SK-N-SH treated with all-trans-retinoic acid at 6 μM for 48 hours (cell line): ENCODE data around the gene TNFRSF13B.
"Not testable (repeated sequence)": the region's sequence is repeated elsewhere in the genome, so short reads cannot be mapped to it uniquely, and the experiment has no call there.

Source experiments
- ATAC-seq: fragments of 200-7000 bp; cut with Tn5 transposase; 3 replicates; pipeline ENCODE4 v1.9.1; 2020; ENCODE audit warnings: mild to moderate bottlenecking, moderate library complexity
- ARNTL ChIP-seq: fragments of 450-650 bp; formaldehyde crosslinking; IDR thresholded peaks from 2 replicates; pipeline ENCODE4 v1.5.0; 2020; ENCODE audit warnings: low read depth, mild to moderate bottlenecking, moderate library complexity, borderline replicate concordance
- CREB5 ChIP-seq: fragments of 250-450 bp; sonication (Bioruptor Pico); IDR thresholded peaks from 2 replicates; pipeline ENCODE4 v1.5.1; 2020; ENCODE audit warnings: low read depth, mild to moderate bottlenecking, moderate library complexity
- CSDC2 ChIP-seq: fragments of 250-450 bp; sonication (Bioruptor Pico); IDR thresholded peaks from 2 replicates; pipeline ENCODE4 v1.5.0; 2020; ENCODE audit warnings: mild to moderate bottlenecking, moderate library complexity
- ESRRG ChIP-seq: fragments of 250-450 bp; sonication (Bioruptor Pico); IDR thresholded peaks from 2 replicates; pipeline ENCODE4 v1.6.1; 2021; ENCODE audit warnings: mild to moderate bottlenecking
- GLIS3 ChIP-seq: fragments of 250-450 bp; sonication (Bioruptor Pico); IDR thresholded peaks from 2 replicates; pipeline ENCODE4 v1.5.0; 2020; ENCODE audit warnings: mild to moderate bottlenecking, moderate library complexity
- ISL1 ChIP-seq: fragments of 250-450 bp; sonication (Bioruptor Pico); IDR thresholded peaks from 2 replicates; pipeline ENCODE4 v2.1.2; 2022; ENCODE audit warnings: mild to moderate bottlenecking, moderate library complexity
- OSR1 ChIP-seq: fragments of 250-450 bp; sonication (Bioruptor Pico); IDR thresholded peaks from 2 replicates; pipeline ENCODE4 v1.8.0; 2022; ENCODE audit warnings: moderate library complexity, mild to moderate bottlenecking, inconsistent platforms
- PPARA ChIP-seq: fragments of 250-450 bp; sonication (Bioruptor Pico); IDR thresholded peaks from 2 replicates; pipeline ENCODE4 v1.5.0; 2020; ENCODE audit warnings: mild to moderate bottlenecking, borderline replicate concordance
- RARB ChIP-seq: fragments of 250-450 bp; sonication (Bioruptor Pico); IDR thresholded peaks from 2 replicates; pipeline ENCODE4 v1.8.0; 2021; ENCODE audit warnings: mild to moderate bottlenecking, moderate library complexity
- TCF4 ChIP-seq: fragments of 250-450 bp; sonication (Bioruptor Pico); IDR thresholded peaks from 2 replicates; pipeline ENCODE4 v1.8.0; 2021; ENCODE audit warnings: mild to moderate bottlenecking, moderate library complexity, borderline replicate concordance
- TOX ChIP-seq: fragments of 250-450 bp; sonication (Bioruptor Pico); IDR thresholded peaks from 2 replicates; pipeline ENCODE4 v1.8.0; 2021; ENCODE audit warnings: mild to moderate bottlenecking, moderate library complexity, borderline replicate concordance
- TSHZ2 ChIP-seq: fragments of 250-450 bp; sonication (Bioruptor Pico); IDR thresholded peaks from 2 replicates; pipeline ENCODE4 v1.5.0; 2020; ENCODE audit warnings: mild to moderate bottlenecking, moderate library complexity
- ZC3H10 ChIP-seq: fragments of 250-450 bp; sonication (Bioruptor Pico); IDR thresholded peaks from 2 replicates; pipeline ENCODE4 v1.5.1; 2021; ENCODE audit warnings: mild to moderate bottlenecking, moderate library complexity
- ZFP3 ChIP-seq: fragments of 250-450 bp; sonication (Bioruptor Pico); IDR thresholded peaks from 2 replicates; pipeline ENCODE4 v1.5.0; 2020; ENCODE audit warnings: mild to moderate bottlenecking, moderate library complexity
- ZNF565 ChIP-seq: fragments of 450-650 bp; formaldehyde crosslinking; conservative IDR thresholded peaks from 2 replicates; pipeline ENCODE4 v1.5.0; 2020; ENCODE audit warnings: low read depth, mild to moderate bottlenecking, moderate library complexity
- ZNF70 ChIP-seq: fragments of 450-650 bp; formaldehyde crosslinking; IDR thresholded peaks from 2 replicates; pipeline ENCODE4 v1.5.0; 2020; ENCODE audit warnings: mild to moderate bottlenecking, moderate library complexity
- ZNF8 ChIP-seq: fragments of 450-650 bp; formaldehyde crosslinking; IDR thresholded peaks from 2 replicates; pipeline ENCODE4 v1.5.0; 2020; ENCODE audit warnings: mild to moderate bottlenecking, moderate library complexity
- TF ChIP-seq, protein P1 (sequence below): fragments of 250-450 bp; sonication (Bioruptor Pico); IDR thresholded peaks from 2 replicates; pipeline ENCODE4 v1.8.0; 2021; ENCODE audit warnings: low read depth, mild to moderate bottlenecking, moderate library complexity, borderline replicate concordance
- TF ChIP-seq, protein P2 (sequence below): fragments of 250-450 bp; sonication (Bioruptor Pico); IDR thresholded peaks from 2 replicates; pipeline ENCODE4 v1.5.1; 2021; ENCODE audit warnings: mild to moderate bottlenecking, moderate library complexity

The TNFRSF13B gene

DNA sequence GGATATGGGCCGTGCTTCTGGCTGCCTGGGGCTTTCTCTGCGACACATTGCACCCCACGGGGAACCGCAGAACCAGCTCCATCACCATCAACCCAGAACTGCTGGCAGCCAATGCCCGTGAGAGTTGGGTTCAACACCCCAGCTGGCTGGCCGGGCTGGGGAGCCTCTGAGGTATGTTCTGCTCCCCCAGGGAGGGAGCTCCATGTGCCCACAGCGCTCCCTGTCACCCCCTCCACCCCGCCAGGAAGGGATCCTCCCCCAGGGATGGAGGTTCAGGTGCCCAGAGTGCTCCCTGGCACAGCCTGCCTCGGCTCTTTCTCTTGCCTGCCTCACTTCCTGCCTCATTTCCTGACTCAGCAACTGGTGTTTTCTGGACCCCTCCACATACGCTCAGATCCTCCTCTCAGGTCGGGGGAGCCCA, 46.1 kb upstream of the TNFRSF13B start:
- no peak for ATAC-seq
- TF ChIP-seq TSHZ2 (CRISPR knock-in tag) (no peak), OSR1 (CRISPR knock-in tag) (no peak)
- TF ChIP-seq, protein P1, sequence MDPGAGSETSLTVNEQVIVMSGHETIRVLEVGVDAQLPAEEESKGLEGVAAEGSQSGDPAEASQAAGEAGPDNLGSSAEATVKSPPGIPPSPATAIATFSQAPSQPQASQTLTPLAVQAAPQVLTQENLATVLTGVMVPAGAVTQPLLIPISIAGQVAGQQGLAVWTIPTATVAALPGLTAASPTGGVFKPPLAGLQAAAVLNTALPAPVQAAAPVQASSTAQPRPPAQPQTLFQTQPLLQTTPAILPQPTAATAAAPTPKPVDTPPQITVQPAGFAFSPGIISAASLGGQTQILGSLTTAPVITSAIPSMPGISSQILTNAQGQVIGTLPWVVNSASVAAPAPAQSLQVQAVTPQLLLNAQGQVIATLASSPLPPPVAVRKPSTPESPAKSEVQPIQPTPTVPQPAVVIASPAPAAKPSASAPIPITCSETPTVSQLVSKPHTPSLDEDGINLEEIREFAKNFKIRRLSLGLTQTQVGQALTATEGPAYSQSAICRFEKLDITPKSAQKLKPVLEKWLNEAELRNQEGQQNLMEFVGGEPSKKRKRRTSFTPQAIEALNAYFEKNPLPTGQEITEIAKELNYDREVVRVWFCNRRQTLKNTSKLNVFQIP (CRISPR knock-in tag) = no peak

- TF ChIP-seq ZFP3 (CRISPR knock-in tag) (no peak), CREB5 (no peak), PPARA (CRISPR knock-in tag) (no peak), CSDC2 (CRISPR knock-in tag) (no peak), TCF4 (CRISPR knock-in tag) (no peak), ZC3H10 (no peak), ISL1 (CRISPR knock-in tag) (no peak), RARB (CRISPR knock-in tag) (no peak), GLIS3 (CRISPR knock-in tag) (no peak), TSHZ2 (CRISPR knock-in tag) (no peak), ZNF8 (CRISPR knock-in tag) (no peak), TOX (CRISPR knock-in tag) (no peak), ESRRG (CRISPR knock-in tag) (no peak), ZNF565 (CRISPR knock-in tag) (no peak), ARNTL (CRISPR knock-in tag) (no peak), ZNF70 (CRISPR knock-in tag) (no peak)
- TF ChIP-seq, protein P2, sequence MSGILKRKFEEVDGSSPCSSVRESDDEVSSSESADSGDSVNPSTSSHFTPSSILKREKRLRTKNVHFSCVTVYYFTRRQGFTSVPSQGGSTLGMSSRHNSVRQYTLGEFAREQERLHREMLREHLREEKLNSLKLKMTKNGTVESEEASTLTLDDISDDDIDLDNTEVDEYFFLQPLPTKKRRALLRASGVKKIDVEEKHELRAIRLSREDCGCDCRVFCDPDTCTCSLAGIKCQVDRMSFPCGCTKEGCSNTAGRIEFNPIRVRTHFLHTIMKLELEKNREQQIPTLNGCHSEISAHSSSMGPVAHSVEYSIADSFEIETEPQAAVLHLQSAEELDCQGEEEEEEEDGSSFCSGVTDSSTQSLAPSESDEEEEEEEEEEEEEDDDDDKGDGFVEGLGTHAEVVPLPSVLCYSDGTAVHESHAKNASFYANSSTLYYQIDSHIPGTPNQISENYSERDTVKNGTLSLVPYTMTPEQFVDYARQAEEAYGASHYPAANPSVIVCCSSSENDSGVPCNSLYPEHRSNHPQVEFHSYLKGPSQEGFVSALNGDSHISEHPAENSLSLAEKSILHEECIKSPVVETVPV (CRISPR knock-in tag) = no peak
- TF ChIP-seq, protein P1 (CRISPR knock-in tag) = no peak
- no peak for ATAC-seq
Observed at GRCh38 chr17:17017343-17018014, 45.6 kb upstream of the TNFRSF13B start.

GRCh38 chr17:17016199-17017197, 44.6 kb upstream of the TNFRSF13B start:
- not testable (repeated sequence) for ATAC-seq
